A549 (cell line): ENCODE measurements around the gene PLET1.

Experiments used
- BHLHE40 ChIP-seq: IDR thresholded peaks from 2 replicates; pipeline ENCODE4 v1.6.1; 2012; ENCODE audit warnings: low read depth, low read length, inconsistent platforms
- CBX8 ChIP-seq: fragments of 200-600 bp; sonication (generic); IDR thresholded peaks from 2 replicates; pipeline ENCODE4 v1.6.1; 2016
- CHD2 ChIP-seq: fragments of 150-350 bp; IDR thresholded peaks from 2 replicates; pipeline ENCODE4 v1.6.1; 2014; ENCODE audit warnings: low read length; ENCODE audit not compliant: partially characterized antibody
- JUN ChIP-seq, 2 experiments: fragments of >200 bp; sonication (Bioruptor Twin); formaldehyde crosslinking; IDR thresholded peaks; 2 replicates in 1 of 2; 3 replicates in 1 of 2; pipeline ENCODE4 v1.6.1; 2016 to 2017
- PHF8 ChIP-seq: fragments of 200-600 bp; sonication (generic); IDR thresholded peaks from 2 replicates; pipeline ENCODE4 v1.6.1; 2016; ENCODE audit warnings: low read depth, mild to moderate bottlenecking, antibody characterized with exemption, moderate library complexity, borderline replicate concordance
- RAD21 ChIP-seq, 2 experiments: fragments of >200 bp in 1 of 2; sonication (Bioruptor Twin) in 1 of 2; formaldehyde crosslinking in 1 of 2; IDR thresholded peaks in 1 of 2; conservative IDR thresholded peaks in 1 of 2; 2 replicates in 1 of 2; 3 replicates in 1 of 2; pipeline ENCODE4 v1.6.1; 2012 to 2018; ENCODE audit warnings: inconsistent platforms in 1 of 2
- SMC3 ChIP-seq: fragments of >200 bp; sonication (Bioruptor Twin); formaldehyde crosslinking; IDR thresholded peaks from 3 replicates; pipeline ENCODE4 v1.6.1; 2018; ENCODE audit warnings: inconsistent platforms
- TF ChIP-seq, protein P1 (sequence below): fragments of >200 bp; sonication (Bioruptor Twin); formaldehyde crosslinking; IDR thresholded peaks from 3 replicates; pipeline ENCODE4 v1.5.1; 2016
- TF ChIP-seq, protein P2 (sequence below): IDR thresholded peaks from 2 replicates; pipeline ENCODE4 v1.6.1; 2012
- TF ChIP-seq, protein P3 (sequence below): IDR thresholded peaks from 2 replicates; pipeline ENCODE4 v1.6.1; 2012; ENCODE audit warnings: low read depth, borderline replicate concordance

DNA sequence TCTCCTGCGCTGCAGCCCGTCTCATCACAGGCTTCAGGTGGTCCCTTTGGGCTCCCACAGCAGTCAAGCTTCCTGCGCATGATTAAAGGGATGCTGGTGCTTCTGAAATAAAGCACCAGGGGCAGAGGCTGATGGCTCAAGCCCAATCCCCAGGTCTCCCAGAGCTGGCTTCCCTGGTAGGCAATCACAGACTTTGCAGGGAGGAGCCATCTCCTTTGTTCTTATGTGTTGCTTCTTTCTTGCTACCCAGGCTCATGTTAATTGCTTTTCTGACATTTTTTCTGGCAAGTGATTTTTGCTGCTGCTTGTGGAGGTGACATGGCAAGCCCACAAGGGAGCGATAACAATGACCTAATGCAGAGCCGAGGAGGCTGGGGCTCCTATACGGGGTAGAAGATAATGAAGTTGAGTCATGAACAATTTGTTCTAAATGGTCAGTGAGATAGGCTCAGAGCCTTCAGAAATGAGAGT lies 25.2 kb upstream of the PLET1 start:
- TF ChIP-seq, protein P1, sequence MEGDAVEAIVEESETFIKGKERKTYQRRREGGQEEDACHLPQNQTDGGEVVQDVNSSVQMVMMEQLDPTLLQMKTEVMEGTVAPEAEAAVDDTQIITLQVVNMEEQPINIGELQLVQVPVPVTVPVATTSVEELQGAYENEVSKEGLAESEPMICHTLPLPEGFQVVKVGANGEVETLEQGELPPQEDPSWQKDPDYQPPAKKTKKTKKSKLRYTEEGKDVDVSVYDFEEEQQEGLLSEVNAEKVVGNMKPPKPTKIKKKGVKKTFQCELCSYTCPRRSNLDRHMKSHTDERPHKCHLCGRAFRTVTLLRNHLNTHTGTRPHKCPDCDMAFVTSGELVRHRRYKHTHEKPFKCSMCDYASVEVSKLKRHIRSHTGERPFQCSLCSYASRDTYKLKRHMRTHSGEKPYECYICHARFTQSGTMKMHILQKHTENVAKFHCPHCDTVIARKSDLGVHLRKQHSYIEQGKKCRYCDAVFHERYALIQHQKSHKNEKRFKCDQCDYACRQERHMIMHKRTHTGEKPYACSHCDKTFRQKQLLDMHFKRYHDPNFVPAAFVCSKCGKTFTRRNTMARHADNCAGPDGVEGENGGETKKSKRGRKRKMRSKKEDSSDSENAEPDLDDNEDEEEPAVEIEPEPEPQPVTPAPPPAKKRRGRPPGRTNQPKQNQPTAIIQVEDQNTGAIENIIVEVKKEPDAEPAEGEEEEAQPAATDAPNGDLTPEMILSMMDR: no peak
- TF ChIP-seq SMC3 (no peak), CBX8 (no peak), PHF8 (no peak), RAD21 (conservative IDR thresholded peaks at IDR 0.05 in 1 of 2, IDR thresholded peaks at IDR 0.05 in 1 of 2) (no peak), BHLHE40 (no peak), CHD2 (no peak), JUN (IDR thresholded peaks at IDR 0.05) (no peak)
- TF ChIP-seq, protein P2, sequence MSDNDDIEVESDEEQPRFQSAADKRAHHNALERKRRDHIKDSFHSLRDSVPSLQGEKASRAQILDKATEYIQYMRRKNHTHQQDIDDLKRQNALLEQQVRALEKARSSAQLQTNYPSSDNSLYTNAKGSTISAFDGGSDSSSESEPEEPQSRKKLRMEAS: no peak
- TF ChIP-seq, protein P3, sequence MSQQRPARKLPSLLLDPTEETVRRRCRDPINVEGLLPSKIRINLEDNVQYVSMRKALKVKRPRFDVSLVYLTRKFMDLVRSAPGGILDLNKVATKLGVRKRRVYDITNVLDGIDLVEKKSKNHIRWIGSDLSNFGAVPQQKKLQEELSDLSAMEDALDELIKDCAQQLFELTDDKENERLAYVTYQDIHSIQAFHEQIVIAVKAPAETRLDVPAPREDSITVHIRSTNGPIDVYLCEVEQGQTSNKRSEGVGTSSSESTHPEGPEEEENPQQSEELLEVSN: no peak
